Kidney epithelial cell (primary cell): ENCODE results near the gene COL5A2. TPM values are rescaled to one million over a fixed set of nuclear protein-coding genes. Genes with fewer than 3 reads are reported as not detected.

Experiments
- DNase-seq: peaks from one replicate; pipeline ENCODE4 v3.0.0-alpha.2; 2010; ENCODE audit warnings: low read depth
- H3K27me3 ChIP-seq: 2 replicates; pipeline ENCODE4 v1.6.0; 2011; ENCODE audit warnings: low read length; ENCODE audit not compliant: control insufficient read depth, insufficient read depth
- H3K36me3 ChIP-seq: 2 replicates; pipeline ENCODE4 v1.5.1; 2011; ENCODE audit warnings: low read length; ENCODE audit not compliant: control insufficient read depth, insufficient read depth
- H3K4me3 ChIP-seq: 2 replicates; pipeline ENCODE4 v1.5.1; 2011; ENCODE audit warnings: low read depth, mild to moderate bottlenecking, control low read depth, low read length
- total RNA-seq: library from RNA; depleted of rRNA; stranded (reverse); fragments of >200 nt; gene quantifications from 2 replicates; pipeline ENCODE4 v1.2.3, GENCODE V29; 2015
- TF ChIP-seq, protein P1 (sequence below): IDR thresholded peaks from 2 replicates; pipeline ENCODE4 v1.5.1; 2011; ENCODE audit warnings: mild to moderate bottlenecking, moderate library complexity, low read length, control low read depth, inconsistent platforms; ENCODE audit not compliant: insufficient read depth, poor library complexity, severe bottlenecking

COL5A2 gene
- total RNA-seq, 1 donor from 2014 or later = 27.1 TPM

DNA sequence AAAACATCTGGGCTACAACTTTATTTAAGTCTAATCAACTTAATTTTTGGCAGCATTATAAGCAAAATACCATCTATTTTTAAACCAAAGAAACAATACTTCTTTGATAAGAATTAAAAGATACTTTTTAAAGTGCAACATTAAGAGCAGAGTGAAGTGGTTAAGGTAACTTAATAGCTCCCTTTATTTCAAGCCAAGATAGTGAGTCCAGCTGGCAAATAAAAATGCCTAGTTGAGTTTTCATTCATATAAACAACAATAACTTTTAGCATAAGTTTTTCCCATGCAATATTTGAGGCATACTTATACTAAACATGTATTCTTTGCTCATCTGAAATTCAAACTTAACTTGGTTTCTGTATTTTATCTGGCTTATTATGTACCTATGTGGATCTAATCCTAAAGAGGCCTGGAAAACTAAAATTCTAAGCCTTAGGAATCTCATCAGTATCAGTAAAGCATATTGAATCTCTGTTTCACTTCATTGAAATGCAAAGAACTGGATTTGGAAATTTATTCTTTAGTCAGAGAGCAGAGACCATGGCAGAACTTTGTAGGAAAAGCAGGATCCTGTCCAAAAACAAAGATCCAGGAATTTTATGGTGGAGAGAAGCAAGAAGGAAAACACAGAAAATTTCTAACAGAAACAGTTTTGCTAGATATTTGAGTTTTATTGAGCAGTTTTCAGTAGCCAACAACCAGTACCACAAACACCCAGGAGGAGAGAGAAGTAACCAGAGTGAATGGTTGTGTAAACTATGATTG, 109.5 kb downstream of the COL5A2 start:
- no peaks in the 10 kb centered on the region for H3K36me3 ChIP-seq
- DNase-seq = no peak
- H3K4me3 ChIP-seq = no peak overlapping the region
- H3K27me3 ChIP-seq = no peaks in the 10 kb centered on the region
- TF ChIP-seq, protein P1, sequence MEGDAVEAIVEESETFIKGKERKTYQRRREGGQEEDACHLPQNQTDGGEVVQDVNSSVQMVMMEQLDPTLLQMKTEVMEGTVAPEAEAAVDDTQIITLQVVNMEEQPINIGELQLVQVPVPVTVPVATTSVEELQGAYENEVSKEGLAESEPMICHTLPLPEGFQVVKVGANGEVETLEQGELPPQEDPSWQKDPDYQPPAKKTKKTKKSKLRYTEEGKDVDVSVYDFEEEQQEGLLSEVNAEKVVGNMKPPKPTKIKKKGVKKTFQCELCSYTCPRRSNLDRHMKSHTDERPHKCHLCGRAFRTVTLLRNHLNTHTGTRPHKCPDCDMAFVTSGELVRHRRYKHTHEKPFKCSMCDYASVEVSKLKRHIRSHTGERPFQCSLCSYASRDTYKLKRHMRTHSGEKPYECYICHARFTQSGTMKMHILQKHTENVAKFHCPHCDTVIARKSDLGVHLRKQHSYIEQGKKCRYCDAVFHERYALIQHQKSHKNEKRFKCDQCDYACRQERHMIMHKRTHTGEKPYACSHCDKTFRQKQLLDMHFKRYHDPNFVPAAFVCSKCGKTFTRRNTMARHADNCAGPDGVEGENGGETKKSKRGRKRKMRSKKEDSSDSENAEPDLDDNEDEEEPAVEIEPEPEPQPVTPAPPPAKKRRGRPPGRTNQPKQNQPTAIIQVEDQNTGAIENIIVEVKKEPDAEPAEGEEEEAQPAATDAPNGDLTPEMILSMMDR = no peak

DNA sequence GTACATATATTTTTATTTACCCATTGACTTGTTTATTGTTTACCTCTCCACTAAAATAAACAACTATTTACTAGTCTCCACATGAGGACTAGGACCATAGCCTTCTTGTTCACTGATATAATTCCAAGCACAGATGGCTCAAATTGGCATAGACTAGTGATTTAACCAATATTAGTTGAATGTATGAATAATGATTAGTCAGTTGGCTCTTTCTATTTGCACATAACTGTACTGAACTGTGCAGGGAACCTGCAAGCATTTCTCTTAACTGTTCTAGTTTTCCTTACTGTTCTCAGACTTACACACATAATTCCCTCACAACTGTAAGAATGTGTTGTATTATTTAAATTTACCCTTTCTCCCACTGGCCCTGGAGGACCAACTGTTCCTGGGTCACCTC, 113.5 kb downstream of the COL5A2 start:
- Histone ChIP-seq H3K4me3 (no peak overlapping the region), H3K36me3 (no peaks in the 10 kb centered on the region), H3K27me3 (no peaks in the 10 kb centered on the region)
- TF ChIP-seq, protein P1 = no peak
- DNase-seq = no peak

DNA sequence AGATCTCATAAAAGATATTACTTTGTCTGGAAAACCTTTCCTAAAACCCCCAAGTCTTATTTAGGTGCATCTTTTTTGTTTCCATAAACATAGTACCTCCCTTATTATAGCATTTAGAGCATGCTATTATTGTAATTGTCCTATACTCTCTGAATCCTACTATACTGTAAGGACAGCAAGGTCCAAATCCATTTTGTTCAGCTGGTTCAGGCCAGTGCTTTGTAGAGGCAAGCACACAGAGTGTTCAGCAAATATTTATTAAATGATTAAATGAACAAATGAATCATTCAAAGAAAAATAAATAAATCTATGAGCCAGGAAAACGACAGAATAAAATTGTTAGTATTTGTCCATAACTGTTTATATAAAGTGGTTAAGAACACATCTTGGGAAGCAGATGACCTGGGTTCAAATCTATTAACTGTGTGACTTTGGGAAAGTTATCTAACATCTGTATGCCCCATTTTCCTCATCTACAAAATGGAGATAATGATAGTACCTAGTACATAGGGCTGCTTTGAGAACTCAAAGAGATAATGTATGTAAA, 119.4 kb downstream of the COL5A2 start:
- Histone ChIP-seq H3K36me3 (no peaks in the 10 kb centered on the region), H3K27me3 (no peaks in the 10 kb centered on the region), H3K4me3 (no peak overlapping the region)
- TF ChIP-seq, protein P1 = no peak
- no peak for DNase-seq

DNA sequence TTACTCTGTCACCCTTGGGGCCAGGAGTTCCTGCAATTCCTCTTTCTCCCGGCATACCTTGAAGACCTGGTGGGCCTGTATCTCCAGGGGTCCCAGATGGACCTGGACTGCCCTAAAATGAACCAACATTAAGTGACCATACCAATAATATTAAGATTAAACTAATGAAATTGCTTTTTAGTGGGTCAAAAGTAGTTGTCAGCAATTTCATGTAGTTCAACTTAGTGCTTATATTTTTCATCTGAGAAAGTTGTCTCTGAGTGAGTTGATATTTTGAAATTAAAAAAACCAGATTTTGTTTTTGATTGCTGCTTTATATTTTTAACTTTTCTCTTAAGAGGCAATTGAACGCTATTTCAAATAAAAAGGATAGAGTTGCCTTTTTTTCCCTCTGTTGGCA, 122.2 kb downstream of the COL5A2 start:
- DNase-seq = no peak
- H3K36me3 ChIP-seq = no peaks in the 10 kb centered on the region

DNA sequence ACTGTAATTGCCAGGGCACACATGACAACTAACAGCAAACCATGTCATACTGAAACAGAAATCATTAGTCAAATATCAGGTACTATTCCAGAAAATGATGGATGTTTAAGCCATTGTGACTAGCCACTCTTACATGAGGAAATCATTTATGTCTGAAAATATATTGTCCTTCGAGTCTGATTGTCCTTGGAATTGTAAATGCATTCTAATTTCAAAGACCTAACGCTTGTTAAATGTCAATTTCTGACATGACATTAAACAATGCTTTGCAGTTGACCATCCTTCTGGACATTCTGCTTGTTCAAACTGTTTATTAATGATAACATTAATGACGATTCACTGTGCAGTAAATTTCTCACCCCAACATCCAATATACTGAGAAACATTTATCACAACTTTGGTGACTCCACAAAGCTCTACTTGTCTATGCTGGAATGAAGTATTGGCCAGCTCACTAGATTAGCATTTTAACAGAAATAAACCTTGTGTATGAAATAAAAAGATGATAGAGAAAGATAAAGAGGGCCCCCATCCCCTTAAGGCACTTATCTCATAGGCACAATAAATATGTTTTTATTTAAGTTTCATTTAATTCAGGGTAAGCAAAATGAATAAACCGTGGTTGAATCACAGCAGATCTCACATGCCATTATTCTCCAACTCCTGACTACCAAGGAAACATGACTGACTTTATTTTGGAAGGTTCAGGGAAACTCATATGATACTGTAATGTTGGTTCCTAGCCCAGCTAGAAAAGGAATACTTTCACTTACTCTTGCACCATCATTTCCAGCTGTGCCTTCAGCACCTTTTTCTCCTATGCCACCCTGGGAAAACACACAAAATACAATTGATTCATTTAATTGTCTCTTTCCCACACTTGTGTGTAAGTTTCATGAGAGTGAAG, 123.1 kb downstream of the COL5A2 start:
- no peak for DNase-seq
- H3K36me3 ChIP-seq = no peaks in the 10 kb centered on the region
- H3K4me3 ChIP-seq = no peak overlapping the region
- H3K27me3 ChIP-seq = no peaks in the 10 kb centered on the region
- TF ChIP-seq, protein P1 = no peak

More for the DNA sequence above, 122.2 kb downstream of the COL5A2 start:
- Histone ChIP-seq H3K27me3 (no peaks in the 10 kb centered on the region), H3K4me3 (no peak overlapping the region)
- TF ChIP-seq, protein P1 = no peak
